Loucy (cell line): Measurements from ENCODE around the gene SSH3.

Experiments used
- H2AFZ ChIP-seq: fragments of 200-600 bp; sonication (generic); 2 replicates; pipeline ENCODE4 v1.6.0; 2016; ENCODE audit warnings: antibody characterized with exemption, mild to moderate bottlenecking, low read length, moderate library complexity
- H3F3A ChIP-seq: fragments of 200-600 bp; 2 replicates; pipeline ENCODE4 v1.6.0; 2016; ENCODE audit warnings: antibody characterized with exemption, low read depth, mild to moderate bottlenecking
- H3K27me3 ChIP-seq: fragments of 200-600 bp; sonication (generic); 2 replicates; pipeline ENCODE4 v1.6.1; 2014; ENCODE audit warnings: low read length, mild to moderate bottlenecking; ENCODE audit not compliant: insufficient read depth, poor library complexity, severe bottlenecking
- H3K36me3 ChIP-seq: fragments of 200-600 bp; sonication (generic); 2 replicates; pipeline ENCODE4 v1.6.1; 2016; ENCODE audit warnings: low read length; ENCODE audit not compliant: insufficient read depth
- H3K4me1 ChIP-seq: fragments of 200-600 bp; sonication (generic); 2 replicates; pipeline ENCODE4 v1.5.1; 2014; ENCODE audit warnings: low read length, mild to moderate bottlenecking; ENCODE audit not compliant: insufficient read depth, poor library complexity, severe bottlenecking
- H3K4me2 ChIP-seq: fragments of 200-600 bp; sonication (generic); 2 replicates; pipeline ENCODE4 v1.6.0; 2014; ENCODE audit warnings: antibody characterized with exemption, low read length, low read depth, mild to moderate bottlenecking; ENCODE audit not compliant: poor library complexity, severe bottlenecking
- H3K4me3 ChIP-seq: fragments of 200-600 bp; sonication (generic); 2 replicates; pipeline ENCODE4 v1.5.1; 2014; ENCODE audit warnings: low read length, mild to moderate bottlenecking, mixed read lengths; ENCODE audit not compliant: poor library complexity, severe bottlenecking
- H3K79me2 ChIP-seq: fragments of 200-600 bp; sonication (generic); 2 replicates; pipeline ENCODE4 v1.6.1; 2014; ENCODE audit warnings: low read length; ENCODE audit not compliant: insufficient read depth
- H3K9ac ChIP-seq: fragments of 200-600 bp; sonication (generic); 2 replicates; pipeline ENCODE4 v1.6.0; 2014; ENCODE audit warnings: mild to moderate bottlenecking, low read depth, low read length, moderate library complexity; ENCODE audit not compliant: poor library complexity, severe bottlenecking
- H3K9me2 ChIP-seq: fragments of 200-600 bp; sonication (generic); replicated peaks from 2 replicates; pipeline ENCODE4 v1.6.1; 2016; ENCODE audit warnings: low read depth, low read length, mixed read lengths
- H3K9me3 ChIP-seq: fragments of 200-600 bp; sonication (generic); 2 replicates; pipeline ENCODE4 v1.6.1; 2014; ENCODE audit warnings: mild to moderate bottlenecking, antibody characterized with exemption, low read length, low read depth; ENCODE audit not compliant: insufficient read depth
- H4K20me1 ChIP-seq: fragments of 200-600 bp; sonication (generic); 2 replicates; pipeline ENCODE4 v1.6.0; 2014; ENCODE audit warnings: antibody characterized with exemption, low read length, mild to moderate bottlenecking; ENCODE audit not compliant: insufficient read depth, poor library complexity, severe bottlenecking
- CTCF ChIP-seq: fragments of 200-600 bp; sonication (generic); conservative IDR thresholded peaks from 2 replicates; pipeline ENCODE4 v1.5.1; 2014; ENCODE audit warnings: mild to moderate bottlenecking, antibody characterized with exemption, low read length
- EZH2phosphoT487 ChIP-seq: fragments of 200-600 bp; IDR thresholded peaks from 2 replicates; pipeline ENCODE4 v1.6.1; 2018; ENCODE audit warnings: antibody characterized with exemption, mild to moderate bottlenecking, moderate library complexity, borderline replicate concordance

SSH3 gene

GRCh38 chr11:67267188-67268080 lies 35.9 kb upstream of the SSH3 start:
- Histone ChIP-seq H3K9me3 (no peaks in the 10 kb centered on the region), H3K79me2 (peaks cover 60% of the 10 kb centered on the region), H3F3A (peaks cover 13% of the 10 kb centered on the region), H3K4me2 (peak overlapping the region; percentile 97), H3K9ac (peak overlapping the region; percentile 94), H3K27me3 (no peaks in the 10 kb centered on the region), H2AFZ (no peak overlapping the region), H4K20me1 (peaks cover 43% of the 10 kb centered on the region), H3K4me3 (peak overlapping the region; percentile 90), H3K4me1 (peaks cover 45% of the 10 kb centered on the region), H3K9me2 (no peaks in the 10 kb centered on the region), H3K36me3 (no peaks in the 10 kb centered on the region)
- TF ChIP-seq EZH2phosphoT487 = no peak
- peak; percentile 22; the same call in 1 of the 2 replicates for TF ChIP-seq CTCF

GRCh38 chr11:67268081-67268961 lies 35.0 kb upstream of the SSH3 start:
- H3K9me2 ChIP-seq = no peaks in the 10 kb centered on the region
- H3K4me2 ChIP-seq = peak overlapping the region; percentile 97
- peak overlapping the region; percentile 94 for H3K9ac ChIP-seq
- H3K4me3 ChIP-seq = peak overlapping the region; percentile 90
- TF ChIP-seq CTCF = no peak
- no peak for TF ChIP-seq EZH2phosphoT487
- no peaks in the 10 kb centered on the region for H3K9me3 ChIP-seq
- H3K27me3 ChIP-seq = no peaks in the 10 kb centered on the region
- peaks cover 68% of the 10 kb centered on the region for H3K79me2 ChIP-seq
- H3K36me3 ChIP-seq = no peaks in the 10 kb centered on the region
- peaks cover 46% of the 10 kb centered on the region for H3K4me1 ChIP-seq
- H2AFZ ChIP-seq = no peak overlapping the region
- peaks cover 13% of the 10 kb centered on the region for H3F3A ChIP-seq
- H4K20me1 ChIP-seq = peaks cover 50% of the 10 kb centered on the region

GRCh38 chr11:67268962-67269268 lies 34.4 kb upstream of the SSH3 start:
- H3K9ac ChIP-seq = peak overlapping the region; percentile 94
- peaks cover 53% of the 10 kb centered on the region for H4K20me1 ChIP-seq
- peaks cover 13% of the 10 kb centered on the region for H3F3A ChIP-seq
- peak overlapping the region; percentile 90 for H3K4me3 ChIP-seq
- H3K4me2 ChIP-seq = peak overlapping the region; percentile 97
- H3K4me1 ChIP-seq = peaks cover 50% of the 10 kb centered on the region
- H3K36me3 ChIP-seq = no peaks in the 10 kb centered on the region
- H3K79me2 ChIP-seq = peaks cover 74% of the 10 kb centered on the region
- TF ChIP-seq EZH2phosphoT487 = no peak
- TF ChIP-seq CTCF = no peak
- H3K9me2 ChIP-seq = no peaks in the 10 kb centered on the region
- H2AFZ ChIP-seq = no peak overlapping the region
- H3K9me3 ChIP-seq = no peaks in the 10 kb centered on the region
- H3K27me3 ChIP-seq = no peaks in the 10 kb centered on the region
